ENCODE measurements around the gene RPS6KB2. TPM values are rescaled to one million over a fixed set of nuclear protein-coding genes. Genes with fewer than 3 reads are reported as not detected.

The RPS6KB2 gene
- total and polyA plus RNA-seq, 2 of the 4 experiments (the other 2 are of a cell fraction): 50.7 to 58.4 TPM

DNA sequence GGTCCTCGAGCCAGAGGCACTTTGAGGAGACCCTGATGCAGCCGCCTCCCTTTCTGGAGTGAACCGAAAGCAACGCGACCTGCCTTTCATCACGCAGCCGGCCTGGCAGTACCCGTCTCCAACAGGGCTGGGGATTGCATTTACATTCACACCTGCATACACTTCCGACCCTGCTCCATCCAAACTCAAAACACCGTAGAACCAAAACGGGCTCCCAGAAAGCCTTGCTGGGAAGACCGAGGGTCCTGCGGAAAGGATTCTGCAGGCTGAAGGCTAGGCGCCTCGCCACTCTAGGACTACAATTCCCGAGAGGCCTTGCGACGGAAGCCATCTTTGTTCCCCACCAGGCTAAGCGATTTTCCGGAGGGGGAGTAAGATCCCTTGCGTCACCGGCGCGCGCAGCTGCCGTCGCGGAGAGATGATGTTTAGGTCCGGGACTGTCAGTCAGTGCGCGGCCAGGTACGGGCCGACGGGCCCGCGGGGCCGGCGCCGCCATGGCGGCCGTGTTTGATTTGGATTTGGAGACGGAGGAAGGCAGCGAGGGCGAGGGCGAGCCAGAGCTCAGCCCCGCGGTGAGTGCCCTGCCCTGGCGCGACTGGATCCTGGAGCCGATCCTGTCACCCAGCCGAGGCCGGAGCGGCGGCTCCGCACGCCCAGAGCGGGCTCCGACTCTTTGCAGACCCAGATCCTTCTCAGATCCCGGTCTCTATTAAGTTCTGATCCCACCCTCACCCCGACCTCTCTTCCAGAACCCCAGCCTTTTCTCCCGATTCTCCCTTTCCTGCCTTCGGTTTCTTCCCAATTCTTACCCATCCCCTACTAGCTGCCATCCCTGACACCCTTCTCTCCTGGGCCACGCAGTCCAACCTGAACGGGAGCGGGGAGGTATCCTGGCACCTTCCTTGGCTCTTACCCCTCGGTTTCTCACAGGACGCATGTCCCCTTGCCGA lies at the start of gene RPS6KB2 (continued):
- TF ChIP-seq MAFK (IDR thresholded peaks at IDR 0.05; ENCODE audit: low read depth, low read length): no peak
- TF ChIP-seq RCOR1 (IDR thresholded peaks at IDR 0.05; ENCODE audit: insufficient replicate concordance, low read length): no peak
- peak; percentile 36; the same call in 1 of the 2 replicates for TF ChIP-seq FOS (IDR thresholded peaks at IDR 0.05; ENCODE audit: low read depth, low read length)
- no peak for TF ChIP-seq SMC3 (IDR thresholded peaks at IDR 0.05; ENCODE audit: low read depth, low read length)
- TF ChIP-seq CHD1 (IDR thresholded peaks at IDR 0.05; ENCODE audit: low read depth, low read length): no peak
